Mucosa of descending colon (tissue), 3 donors: ENCODE results near the gene GRIN2A. TPM values are rescaled to one million over a fixed set of nuclear protein-coding genes. Genes with fewer than 3 reads are reported as not detected.

Source experiments
- ATAC-seq: fragments of 200-7000 bp; cut with Tn5 transposase; one replicate; pipeline ENCODE4 v1.9.1; 2020; ENCODE audit warnings: mild to moderate bottlenecking, moderate library complexity
- DNase-seq, 3 donors: peaks; one replicate each; pipeline ENCODE4 v3.0.0-alpha.2; 2020
- H3K36me3 ChIP-seq: fragments of 200-600 bp; one replicate; pipeline ENCODE4 v1.8.0; 2021; ENCODE audit warnings: low read depth, mild to moderate bottlenecking
- H3K4me1 ChIP-seq: fragments of 200-600 bp; one replicate; pipeline ENCODE4 v1.8.0; 2021; ENCODE audit warnings: low read depth, mild to moderate bottlenecking
- H3K4me3 ChIP-seq: fragments of 200-600 bp; one replicate; pipeline ENCODE4 v1.8.0; 2021; ENCODE audit warnings: mild to moderate bottlenecking
- H3K9me3 ChIP-seq: fragments of 200-600 bp; one replicate; pipeline ENCODE4 v1.8.0; 2021; ENCODE audit warnings: mild to moderate bottlenecking
- intact Hi-C, 2 donors: fragments of 100-400 bp; cut with DNase I in 1 of 2; cut with micrococcal nuclease in 1 of 2; formaldehyde crosslinking; loops; one replicate each; pipeline versions ENCODE4 v1.11.0 to v1.11.1; 2022; cut with DNase I, micrococcal nuclease
- total RNA-seq, 3 donors: library from RNA; stranded (reverse); fragmentation: NEBNext Ultra II Directional in 2 of 3; extraction: Animal tissue kit (Norgen Biotek cat#: 25700) in 2 of 3; gene quantifications; one replicate each; pipeline versions ENCODE4 v1.2.1 to v1.2.4, GENCODE V29; 2021 to 2023
- TF ChIP-seq, protein P1 (sequence below): fragments of 200-600 bp; IDR thresholded peaks from one replicate; pipeline ENCODE4 v1.8.0; 2022; ENCODE audit warnings: antibody characterized with exemption, mild to moderate bottlenecking
- donor health status: DM: no; HTN: no; CAD: no; lungs with moderate emphysema.
- donor health status: DM: no; HTN: no; CAD: no.
- donor health status: DM: no; HTN: yes; CAD: no.

The GRIN2A gene
- total RNA-seq, 3 donors from 2014 or later, result 0.39 to 0.57 (median 0.49) TPM

- H3K9me3 ChIP-seq, result no peaks in the 10 kb centered on the region
- intact Hi-C loops, result no loop called here
- DNase-seq (no peak), ATAC-seq (no peak)
- H3K36me3 ChIP-seq, result no peaks in the 10 kb centered on the region
- no peaks in the 10 kb centered on the region for H3K4me1 ChIP-seq
- H3K4me3 ChIP-seq, result no peak overlapping the region
- TF ChIP-seq, protein P1, sequence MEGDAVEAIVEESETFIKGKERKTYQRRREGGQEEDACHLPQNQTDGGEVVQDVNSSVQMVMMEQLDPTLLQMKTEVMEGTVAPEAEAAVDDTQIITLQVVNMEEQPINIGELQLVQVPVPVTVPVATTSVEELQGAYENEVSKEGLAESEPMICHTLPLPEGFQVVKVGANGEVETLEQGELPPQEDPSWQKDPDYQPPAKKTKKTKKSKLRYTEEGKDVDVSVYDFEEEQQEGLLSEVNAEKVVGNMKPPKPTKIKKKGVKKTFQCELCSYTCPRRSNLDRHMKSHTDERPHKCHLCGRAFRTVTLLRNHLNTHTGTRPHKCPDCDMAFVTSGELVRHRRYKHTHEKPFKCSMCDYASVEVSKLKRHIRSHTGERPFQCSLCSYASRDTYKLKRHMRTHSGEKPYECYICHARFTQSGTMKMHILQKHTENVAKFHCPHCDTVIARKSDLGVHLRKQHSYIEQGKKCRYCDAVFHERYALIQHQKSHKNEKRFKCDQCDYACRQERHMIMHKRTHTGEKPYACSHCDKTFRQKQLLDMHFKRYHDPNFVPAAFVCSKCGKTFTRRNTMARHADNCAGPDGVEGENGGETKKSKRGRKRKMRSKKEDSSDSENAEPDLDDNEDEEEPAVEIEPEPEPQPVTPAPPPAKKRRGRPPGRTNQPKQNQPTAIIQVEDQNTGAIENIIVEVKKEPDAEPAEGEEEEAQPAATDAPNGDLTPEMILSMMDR, result no peak
Observed at GRCh38 chr16:10200637-10201586, 18.7 kb upstream of the GRIN2A start.

- intact Hi-C loops, result no loop called here
- no peak for ATAC-seq
- Histone ChIP-seq H3K4me3 (no peak overlapping the region), H3K9me3 (no peaks in the 10 kb centered on the region), H3K36me3 (no peaks in the 10 kb centered on the region), H3K4me1 (no peaks in the 10 kb centered on the region)
- DNase-seq, result no peak
- TF ChIP-seq, protein P1, result no peak
Observed at GRCh38 chr16:10196999-10197398, 14.8 kb upstream of the GRIN2A start.

DNA sequence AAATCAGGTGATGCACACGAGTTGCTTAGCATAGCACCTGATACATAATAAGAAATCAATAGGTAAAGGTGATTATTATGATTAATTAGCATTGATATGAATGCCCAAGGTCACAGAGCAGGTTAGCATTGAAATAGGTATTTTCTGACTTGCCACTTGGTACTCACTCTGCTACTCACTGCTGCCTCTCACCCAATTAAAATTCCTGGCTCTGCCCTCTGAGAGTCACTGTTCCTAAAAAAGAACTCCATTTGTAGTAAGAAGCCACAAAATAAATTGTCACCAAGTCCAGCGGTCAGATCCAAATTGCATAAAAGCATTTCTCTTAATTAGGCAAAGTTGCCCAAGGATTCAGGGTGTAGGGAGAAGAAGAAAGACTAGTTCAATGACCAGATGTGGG, 8.9 kb upstream of the GRIN2A start:
- TF ChIP-seq, protein P1, result no peak
- H3K36me3 ChIP-seq, result no peaks in the 10 kb centered on the region
- ATAC-seq, result no peak
- intact Hi-C loops, result no loop called here
- no peaks in the 10 kb centered on the region for H3K4me1 ChIP-seq
- DNase-seq, result no peak
- H3K4me3 ChIP-seq, result no peak overlapping the region
- H3K9me3 ChIP-seq, result no peaks in the 10 kb centered on the region

DNA sequence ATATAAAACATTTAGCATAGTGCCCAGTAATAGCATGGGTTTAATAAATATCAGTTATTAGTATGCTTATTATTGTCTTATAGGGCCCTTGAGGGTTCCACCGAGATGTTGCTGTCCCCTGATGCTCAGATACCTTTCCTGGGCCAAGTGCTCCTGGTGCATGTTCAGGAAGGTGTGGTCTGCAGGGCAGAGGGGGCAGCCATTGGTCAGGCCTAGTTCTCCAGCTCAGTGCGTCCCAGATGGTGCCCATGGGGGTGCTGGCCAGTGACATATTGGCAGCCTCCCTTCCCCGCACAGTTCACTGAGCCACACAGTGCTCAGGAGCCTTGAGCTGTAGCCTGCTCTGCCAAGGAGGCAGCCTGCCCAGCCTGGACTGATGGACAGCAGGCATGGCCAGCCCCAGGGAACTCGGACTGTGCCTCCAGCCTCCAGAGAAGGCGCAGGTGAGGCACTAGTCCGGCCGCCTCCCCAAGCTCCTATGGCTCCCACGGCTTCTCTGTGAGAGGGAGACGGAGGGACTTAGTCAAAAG, 7.7 kb upstream of the GRIN2A start:
- Histone ChIP-seq H3K36me3 (no peaks in the 10 kb centered on the region), H3K9me3 (no peaks in the 10 kb centered on the region), H3K4me3 (no peak overlapping the region), H3K4me1 (no peaks in the 10 kb centered on the region)
- ATAC-seq (no peak), DNase-seq (no peak)
- intact Hi-C loops, result no loop called here
- TF ChIP-seq, protein P1, result no peak

DNA sequence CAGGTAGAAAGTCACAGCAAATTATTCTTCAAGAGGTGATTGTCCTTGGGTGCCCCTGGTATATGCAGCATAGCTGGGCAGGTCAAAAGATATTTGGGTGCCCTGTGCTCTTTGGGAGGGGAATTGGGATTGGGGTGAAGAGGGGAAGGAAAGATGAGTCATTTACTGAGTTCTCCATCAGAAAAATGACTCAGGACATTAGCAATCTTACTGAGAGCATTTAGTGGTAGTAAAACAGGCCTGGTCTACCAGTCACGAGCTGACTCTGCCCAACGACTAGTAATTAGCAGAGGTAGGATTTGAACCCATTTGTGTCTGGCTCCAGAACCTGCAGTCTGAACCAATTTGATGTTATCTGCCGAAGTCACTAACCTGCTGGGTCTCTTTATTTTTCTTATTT, 6.0 kb upstream of the GRIN2A start:
- ATAC-seq (no peak), DNase-seq (no peak)
- intact Hi-C loops, result no loop called here
- no peaks in the 10 kb centered on the region for H3K9me3 ChIP-seq
- H3K36me3 ChIP-seq, result no peaks in the 10 kb centered on the region
- TF ChIP-seq, protein P1, result no peak
- H3K4me3 ChIP-seq, result no peak overlapping the region
- no peaks in the 10 kb centered on the region for H3K4me1 ChIP-seq
